ENCODE data around the gene CCHCR1. TPM values are rescaled to one million over a fixed set of nuclear protein-coding genes. Genes with fewer than 3 reads are reported as not detected.

The CCHCR1 gene
- total and polyA plus RNA-seq, 9 of the 15 experiments (the other 6 are each of a cell fraction or from before 2014, with no cell fraction given), result 1.2 to 47.3 (median 32.0) TPM

GRCh38 chr6:31122791-31123706, 34.6 kb downstream of the CCHCR1 start (continued):
- TF ChIP-seq MYC (IDR thresholded peaks at IDR 0.05; ENCODE audit: low read depth, low read length) (peak; percentile 51), MYC (CRISPR knock-in tag; IDR thresholded peaks at IDR 0.05; ENCODE audit: borderline replicate concordance, low read depth) (no peak), BHLHE40 (IDR thresholded peaks at IDR 0.05; ENCODE audit: low read length) (no peak), SMAD1 (IDR thresholded peaks at IDR 0.05; ENCODE audit: low read depth, low read length, partially characterized antibody) (peak; percentile 40), NR2C1 (IDR thresholded peaks at IDR 0.05) (no peak), NR2C1 (tag; IDR thresholded peaks at IDR 0.05) (no peak), ZFPM2 (CRISPR knock-in tag; IDR thresholded peaks at IDR 0.05) (no peak), CREBBP (IDR thresholded peaks at IDR 0.05; ENCODE audit: low read depth, low read length) (no peak), PHTF2 (CRISPR knock-in tag; IDR thresholded peaks at IDR 0.05) (no peak), PHB2 (IDR thresholded peaks at IDR 0.05; ENCODE audit: low read depth) (no peak), MNT (conservative IDR thresholded peaks at IDR 0.05) (0 out of 4 replicates have a peak, but pooled peaks of 1 of the 2 experiments have one; percentile 19)
